ENCODE results near the gene KANSL1.

Gene KANSL1

DNA sequence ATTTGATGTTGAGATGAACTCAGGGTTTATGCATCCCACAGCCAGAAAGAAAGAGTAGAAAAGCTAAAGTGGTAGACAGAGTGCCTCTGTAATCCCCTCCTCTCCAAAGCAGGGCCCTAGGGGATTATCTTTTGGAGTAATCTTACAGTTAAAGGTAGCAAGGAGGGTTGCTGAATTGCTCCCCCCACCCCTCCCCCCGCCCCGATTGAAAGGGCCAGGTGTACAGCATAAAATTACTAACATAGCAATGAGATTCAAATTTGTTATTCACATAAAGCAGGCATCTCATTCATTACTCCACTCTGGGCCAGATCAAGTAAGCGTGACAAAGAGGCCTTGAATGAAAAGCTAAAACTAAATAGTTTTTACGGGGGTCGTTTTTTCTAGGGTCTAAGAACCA, 121.4 kb downstream of the KANSL1 start:
- no peak for DNase-seq (ENCODE audit: low read depth)

GRCh38 chr17:46064460-46064859, 128.8 kb downstream of the KANSL1 start:
- no peak for DNase-seq (ENCODE audit: low read depth)

GRCh38 chr17:46063241-46063640, 130.0 kb downstream of the KANSL1 start:
- DNase-seq (ENCODE audit: low read depth), result no peak

DNA sequence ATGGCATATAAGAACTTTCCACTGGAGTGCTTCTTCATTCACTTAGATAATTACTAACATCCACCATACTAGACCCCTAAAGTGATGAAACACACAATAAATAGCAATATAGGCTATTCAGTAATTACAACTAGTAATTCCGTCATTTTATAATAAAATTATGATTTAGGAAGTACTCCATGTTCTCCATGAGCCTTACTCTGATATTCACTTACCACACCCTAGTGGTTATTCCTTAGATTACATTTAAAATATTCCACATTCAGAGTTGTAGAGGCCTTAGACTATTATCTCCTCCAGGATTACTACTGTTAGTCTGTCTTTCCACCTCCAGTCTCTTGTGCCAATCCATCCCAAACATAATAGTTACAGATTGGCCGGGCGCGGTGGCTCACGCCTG, 131.8 kb downstream of the KANSL1 start:
- DNase-seq (ENCODE audit: low read depth), result no peak

DNA sequence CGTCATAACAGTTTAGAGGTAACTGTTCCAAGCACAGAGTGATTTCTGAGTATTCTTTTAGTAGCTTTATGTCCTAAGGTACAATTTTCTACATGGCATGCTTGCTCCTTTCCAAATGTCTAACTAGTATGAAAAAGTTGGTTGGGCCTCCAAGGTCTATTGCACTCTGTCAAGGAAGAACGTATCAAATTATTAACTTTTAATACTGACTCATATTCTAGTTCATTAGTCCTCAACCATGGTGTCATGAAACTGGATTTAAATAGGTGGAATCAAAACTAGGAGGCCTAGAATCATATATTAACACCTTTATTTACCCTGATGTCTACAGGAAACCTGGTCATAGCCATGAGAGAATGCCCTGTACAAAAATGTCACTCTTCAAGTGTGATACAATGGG, 132.8 kb downstream of the KANSL1 start:
- no peak for DNase-seq (ENCODE audit: low read depth)

DNA sequence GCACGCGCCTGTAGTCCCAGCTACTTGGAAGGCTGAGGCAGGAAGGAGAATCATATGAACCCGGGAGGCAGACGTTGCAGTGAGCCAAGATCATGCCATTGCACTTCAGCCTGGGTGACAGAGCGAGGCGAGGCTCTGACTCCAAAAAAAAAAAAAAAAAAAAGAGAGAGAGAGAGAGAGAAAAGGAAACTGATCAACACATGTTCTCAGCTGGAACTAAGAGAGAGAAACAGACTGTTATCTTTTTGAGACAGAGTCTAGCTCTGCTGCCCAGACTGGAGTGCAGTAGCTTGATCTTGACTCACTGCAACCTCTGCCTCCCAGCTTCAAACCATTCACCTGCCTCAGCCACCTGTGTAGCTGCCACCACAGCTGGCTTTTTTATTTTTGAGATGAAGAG, 133.7 kb downstream of the KANSL1 start:
- no peak for DNase-seq (ENCODE audit: low read depth)

- DNase-seq (ENCODE audit: low read depth), result no peak
Observed at GRCh38 chr17:46057366-46057765, 135.9 kb downstream of the KANSL1 start.

DNA sequence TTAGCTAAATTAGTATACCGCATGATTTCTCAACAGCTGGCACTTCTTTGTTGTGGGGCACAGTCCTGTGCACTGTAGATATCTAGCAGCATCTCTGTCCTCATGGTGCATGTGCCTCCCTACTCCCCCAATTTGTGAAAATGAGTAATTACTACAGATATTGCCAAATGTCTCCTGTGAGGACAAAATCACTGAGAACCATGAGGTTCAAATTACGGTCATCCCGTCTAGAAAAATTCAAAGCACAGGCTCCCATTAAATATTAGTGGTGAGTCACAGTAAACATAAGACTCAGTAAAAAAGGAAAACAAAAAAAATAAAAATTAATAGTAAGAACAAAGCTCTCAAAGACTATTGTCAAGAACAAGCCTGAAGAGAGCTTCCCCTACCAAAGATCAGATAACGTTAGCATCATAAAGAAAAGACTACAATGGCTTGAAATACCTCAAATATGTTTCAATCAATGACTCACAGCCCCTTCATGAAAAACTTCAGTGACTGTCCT, 136.4 kb downstream of the KANSL1 start:
- DNase-seq (ENCODE audit: low read depth), result no peak

GRCh38 chr17:46053911-46054534, 139.2 kb downstream of the KANSL1 start:
- DNase-seq (ENCODE audit: low read depth), result no peak

DNA sequence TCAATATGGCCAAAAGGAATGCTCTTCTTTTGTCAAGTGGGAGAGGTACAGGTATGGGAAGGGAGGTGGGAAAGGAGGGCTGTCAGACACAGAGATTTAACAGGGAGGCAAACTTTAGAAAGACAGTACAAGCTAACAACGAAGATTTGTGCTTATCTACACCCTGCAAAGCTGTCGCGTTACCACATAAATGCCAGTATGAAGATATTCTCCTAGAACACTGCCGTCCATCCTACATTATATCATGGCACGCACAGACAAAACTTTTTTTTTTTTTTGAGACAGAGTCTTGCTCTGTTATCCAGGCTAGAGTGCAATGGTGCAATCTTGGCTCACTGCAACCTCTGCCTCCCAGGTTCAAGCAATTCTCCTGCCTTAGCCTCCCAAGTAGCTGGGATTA, 143.6 kb downstream of the KANSL1 start:
- no peak for DNase-seq (ENCODE audit: low read depth)

DNA sequence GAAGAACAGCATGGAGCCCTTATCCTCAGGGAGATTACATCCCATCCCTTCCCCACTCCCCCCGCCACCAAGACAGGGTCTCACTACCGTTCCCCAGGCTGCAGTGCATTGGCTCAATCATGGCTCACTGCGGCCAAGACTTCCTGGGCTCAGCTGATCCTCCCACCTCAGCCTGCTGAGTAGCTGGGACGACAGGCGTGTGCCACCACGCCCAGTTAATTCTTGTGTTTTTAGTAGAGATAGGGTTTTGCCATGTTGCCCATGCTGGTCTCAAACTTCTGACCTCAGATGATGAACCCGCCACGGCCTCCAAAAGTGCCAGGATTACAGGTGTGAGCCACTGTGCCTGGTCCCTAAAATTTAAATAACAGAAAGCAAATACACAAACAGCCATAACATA, 145.4 kb downstream of the KANSL1 start:
- DNase-seq (ENCODE audit: low read depth), result no peak

- no peak for DNase-seq (ENCODE audit: low read depth)
Observed at GRCh38 chr17:46047398-46047797, 145.8 kb downstream of the KANSL1 start.

DNA sequence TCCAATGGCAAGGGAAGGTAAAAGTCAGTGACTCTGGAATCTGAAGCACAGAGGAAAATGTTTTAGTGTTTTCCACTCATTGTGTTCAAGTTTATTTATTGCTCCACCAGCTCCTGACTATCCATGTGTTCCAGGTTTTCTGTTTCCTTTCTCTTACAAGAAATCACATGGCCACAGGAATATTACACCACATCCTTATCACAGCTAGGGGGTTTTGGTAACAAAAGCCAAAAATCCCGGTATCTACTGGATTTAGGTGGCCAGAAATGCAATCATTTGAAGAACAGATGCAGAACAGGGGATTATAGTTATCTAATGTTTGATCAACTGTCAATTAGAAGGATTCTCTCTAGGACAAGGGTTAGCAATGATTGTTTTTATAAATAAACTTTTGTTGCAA, 146.3 kb downstream of the KANSL1 start:
- no peak for DNase-seq (ENCODE audit: low read depth)

DNA sequence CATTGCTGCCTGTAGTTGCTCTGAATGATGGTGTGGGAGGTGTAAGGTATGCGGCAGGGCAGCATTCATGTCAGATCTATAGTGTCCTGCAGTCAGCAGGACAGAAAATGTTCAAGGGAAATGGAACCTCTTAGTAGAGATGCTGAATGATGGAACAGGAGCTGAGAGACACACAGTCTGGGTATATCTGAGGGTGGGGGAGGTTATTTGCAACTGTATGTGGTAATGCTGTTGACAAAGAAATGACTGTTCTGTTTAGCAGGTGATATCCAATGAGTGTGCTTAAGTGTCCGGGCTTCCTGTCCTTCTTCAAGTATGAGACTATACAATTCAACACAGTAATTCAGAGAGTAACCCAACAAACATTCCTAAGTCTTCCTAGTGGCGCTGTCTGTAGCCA, 147.6 kb downstream of the KANSL1 start:
- no peak for DNase-seq (ENCODE audit: low read depth)

DNA sequence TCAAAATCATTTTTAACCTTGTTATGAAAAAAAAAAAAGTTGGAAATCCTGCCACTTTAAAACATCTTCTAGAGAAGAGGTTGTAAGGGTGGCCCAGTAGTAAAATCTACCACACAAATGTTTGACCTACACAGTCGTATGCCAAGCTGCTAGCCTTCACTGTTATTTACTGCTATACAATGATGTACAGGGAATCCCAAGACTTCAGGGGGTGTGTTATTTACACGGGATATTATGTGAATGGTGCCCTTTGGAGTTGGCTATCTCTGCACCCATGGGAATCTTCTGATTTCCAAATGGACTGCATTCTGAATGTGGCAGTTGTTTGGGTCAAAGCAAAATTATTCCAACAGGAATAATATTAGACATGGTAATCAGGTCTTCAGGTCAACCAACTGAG, 148.2 kb downstream of the KANSL1 start:
- DNase-seq (ENCODE audit: low read depth), result no peak

- DNase-seq (ENCODE audit: low read depth), result peak; percentile 17
Observed at GRCh38 chr17:46044286-46044928, 148.8 kb downstream of the KANSL1 start.

- no peak for DNase-seq (ENCODE audit: low read depth)
Observed at GRCh38 chr17:46043606-46044005, 149.6 kb downstream of the KANSL1 start.

GRCh38 chr17:46042925-46043324, 150.3 kb downstream of the KANSL1 start:
- no peak for DNase-seq (ENCODE audit: low read depth)

DNA sequence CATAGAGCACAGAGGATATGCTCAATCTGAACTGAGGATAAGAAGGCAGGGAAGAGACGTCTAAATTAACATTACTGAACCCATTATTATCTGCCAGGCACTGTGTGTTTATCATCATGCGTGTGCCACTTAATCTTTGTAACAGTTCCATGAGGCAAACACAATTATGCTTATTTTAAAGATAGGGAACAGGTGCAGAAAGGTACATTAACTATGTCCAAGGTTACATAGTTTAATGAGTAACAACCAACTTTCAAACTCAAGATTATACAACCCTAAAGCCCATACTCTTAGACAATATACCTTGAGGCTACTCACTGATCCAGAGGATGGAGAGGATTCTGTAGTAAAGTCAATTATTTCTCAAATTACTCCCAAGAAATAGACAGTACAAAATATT, 151.0 kb downstream of the KANSL1 start:
- no peak for DNase-seq (ENCODE audit: low read depth)

- no peak for DNase-seq (ENCODE audit: low read depth)
Observed at GRCh38 chr17:46039592-46040186, 153.5 kb downstream of the KANSL1 start.

GRCh38 chr17:46038937-46039336, 154.3 kb downstream of the KANSL1 start:
- DNase-seq (ENCODE audit: low read depth), result no peak

DNA sequence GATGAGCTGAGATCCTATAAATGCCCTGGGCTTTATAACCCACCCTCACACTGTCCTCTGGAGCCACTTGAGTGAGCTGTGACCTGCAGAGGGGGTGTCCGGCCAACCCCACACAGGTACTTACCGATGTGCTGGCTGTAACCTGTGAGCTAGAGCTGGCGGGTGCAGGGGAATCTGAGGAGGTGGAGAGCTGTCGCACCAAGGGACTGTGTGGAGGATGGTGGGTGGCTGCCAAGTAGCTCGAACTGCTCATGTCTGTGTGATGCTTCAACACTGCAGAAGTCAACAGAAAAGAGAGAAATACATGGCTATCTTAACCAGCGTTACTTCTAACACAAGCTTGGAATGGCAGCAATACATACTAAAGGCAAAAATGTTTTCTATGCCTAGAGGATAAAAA, 154.8 kb downstream of the KANSL1 start:
- no peak for DNase-seq (ENCODE audit: low read depth)

DNA sequence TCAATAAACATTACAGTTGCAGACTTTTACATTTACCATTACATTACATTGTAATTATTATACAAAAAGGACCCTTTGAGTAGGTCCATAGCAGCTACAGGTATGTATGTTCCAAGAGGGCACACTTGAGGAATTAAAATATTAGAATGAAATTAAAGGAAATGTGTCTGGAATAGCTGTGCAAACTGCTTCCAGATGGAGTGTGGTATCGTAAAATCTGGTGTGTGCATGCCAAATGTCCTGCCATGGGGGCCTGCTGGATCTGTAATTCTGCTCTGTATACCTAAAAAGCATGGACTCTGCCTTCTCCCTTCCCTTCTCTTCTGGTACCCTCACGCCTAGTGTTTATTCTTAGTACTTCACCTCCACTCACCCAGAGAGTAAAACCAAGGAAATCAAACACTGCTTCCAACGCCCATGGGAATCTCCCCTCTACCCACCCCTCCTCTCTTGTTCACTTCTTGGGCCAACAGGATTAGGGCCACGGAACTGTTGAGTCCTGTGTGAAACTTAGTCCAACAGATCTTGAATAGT, 155.4 kb downstream of the KANSL1 start:
- DNase-seq (ENCODE audit: low read depth), result no peak

Data from stimulated activated CD8-positive, alpha-beta memory T cell treated with anti-CD3 and anti-CD28 coated beads, Interleukin-15, amount 100 ng/mL, for 1 hour (primary cell).